GM19193 (cell line): Measurements from ENCODE around the gene INAFM1.

Experiments
- POLR2A ChIP-seq: IDR thresholded peaks from 4 replicates; pipeline ENCODE4 v1.6.1; 2011; ENCODE audit not compliant: insufficient read depth, insufficient read length; ENCODE audit errors: extremely low read depth

The INAFM1 gene

DNA sequence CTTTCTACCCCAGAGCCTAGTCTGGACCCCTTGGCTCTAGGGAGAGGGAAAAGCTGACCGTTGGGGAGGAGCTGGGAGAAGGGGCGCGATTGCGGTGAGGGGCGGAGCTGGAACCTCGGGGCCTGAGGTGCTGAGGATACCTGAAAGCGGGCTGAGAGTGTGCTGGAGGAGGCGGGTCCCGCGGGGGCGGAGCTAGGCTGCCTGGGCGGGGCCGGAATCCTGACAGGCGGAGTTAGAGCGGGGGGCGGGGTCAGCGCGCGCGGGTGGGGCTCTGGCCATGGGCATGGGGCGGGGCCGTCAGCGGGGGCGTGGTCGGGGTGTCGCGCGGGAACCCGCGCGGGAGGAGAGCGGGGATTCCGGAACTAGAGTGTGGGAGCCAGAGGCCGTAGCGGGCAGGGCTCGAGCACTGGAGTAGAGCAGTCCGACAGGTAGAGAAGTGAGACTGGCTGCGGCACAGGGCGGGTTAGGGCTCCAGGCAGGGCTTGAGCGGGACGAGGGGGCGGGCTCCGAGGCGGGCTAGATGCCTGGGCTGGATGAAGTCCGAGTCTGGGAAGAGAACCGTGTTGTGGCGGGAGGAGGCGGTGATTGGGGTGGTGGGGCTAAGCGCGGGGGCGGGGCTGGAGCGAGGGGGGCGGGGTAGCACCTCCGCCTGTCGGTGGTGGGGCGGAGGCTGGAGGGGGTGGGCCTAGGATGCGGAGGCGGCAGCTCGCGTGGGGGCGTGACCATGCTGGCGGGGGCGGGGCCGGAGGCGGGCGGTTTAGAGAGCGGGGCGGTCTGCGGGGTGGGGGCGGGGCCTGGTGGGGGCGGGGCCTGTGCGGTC lies at the start of gene INAFM1:
Gene INAFM1 (plus strand): TSS at position 815 of the 820 bp plus-strand sequence. CDS start 35 bp downstream, outside the sequence.
- peak; percentile 56 for TF ChIP-seq POLR2A

GRCh38 chr19:47225746-47226425 lies 48.8 kb upstream of the INAFM1 start:
- TF ChIP-seq POLR2A: peak; percentile 100

DNA sequence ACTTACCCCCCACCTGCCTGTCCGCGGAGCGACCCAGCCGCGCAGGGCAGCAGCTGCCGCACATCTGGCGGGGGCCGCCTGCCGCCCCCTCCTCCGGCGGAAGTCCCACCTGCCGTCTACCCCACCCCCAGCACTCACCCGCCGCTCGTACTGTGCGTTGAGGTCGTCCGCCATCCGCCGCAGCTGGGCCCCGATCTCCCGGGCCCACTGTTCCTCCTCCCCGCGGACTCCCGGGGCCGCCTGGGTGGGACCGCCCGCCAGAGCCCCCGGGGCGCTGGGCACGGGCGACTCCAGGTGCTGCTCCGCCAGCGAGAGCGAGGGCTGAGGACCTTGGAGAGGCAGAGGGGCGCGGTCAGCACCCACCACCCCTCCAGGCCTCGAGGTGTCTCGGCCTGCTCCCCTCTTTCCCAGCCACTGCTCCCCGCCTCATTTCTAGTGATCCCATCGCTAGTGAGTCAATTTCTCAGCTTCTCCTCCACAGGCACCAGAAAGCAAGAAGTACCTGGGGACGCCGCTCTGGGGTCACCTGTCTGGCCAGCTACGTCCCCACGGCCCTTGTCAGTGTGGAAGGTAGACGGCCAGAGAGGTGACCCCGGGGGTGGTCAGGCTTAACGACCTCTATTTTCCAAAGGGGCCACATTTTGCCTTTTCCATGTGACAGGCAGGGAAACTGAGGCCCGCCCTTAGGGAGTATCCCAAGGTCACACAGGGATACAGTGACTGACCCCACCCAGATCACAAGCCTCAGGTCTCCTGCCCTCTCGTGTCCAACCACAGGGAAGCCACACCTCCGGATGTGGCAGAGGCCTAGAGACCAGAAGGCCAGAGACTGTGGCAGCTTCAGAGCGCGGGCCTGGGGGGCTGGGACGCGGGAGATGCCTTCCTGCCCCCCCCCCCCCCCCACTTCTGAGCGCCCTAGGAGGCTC lies 48.0 kb upstream of the INAFM1 start:
- TF ChIP-seq POLR2A: peak; percentile 69

DNA sequence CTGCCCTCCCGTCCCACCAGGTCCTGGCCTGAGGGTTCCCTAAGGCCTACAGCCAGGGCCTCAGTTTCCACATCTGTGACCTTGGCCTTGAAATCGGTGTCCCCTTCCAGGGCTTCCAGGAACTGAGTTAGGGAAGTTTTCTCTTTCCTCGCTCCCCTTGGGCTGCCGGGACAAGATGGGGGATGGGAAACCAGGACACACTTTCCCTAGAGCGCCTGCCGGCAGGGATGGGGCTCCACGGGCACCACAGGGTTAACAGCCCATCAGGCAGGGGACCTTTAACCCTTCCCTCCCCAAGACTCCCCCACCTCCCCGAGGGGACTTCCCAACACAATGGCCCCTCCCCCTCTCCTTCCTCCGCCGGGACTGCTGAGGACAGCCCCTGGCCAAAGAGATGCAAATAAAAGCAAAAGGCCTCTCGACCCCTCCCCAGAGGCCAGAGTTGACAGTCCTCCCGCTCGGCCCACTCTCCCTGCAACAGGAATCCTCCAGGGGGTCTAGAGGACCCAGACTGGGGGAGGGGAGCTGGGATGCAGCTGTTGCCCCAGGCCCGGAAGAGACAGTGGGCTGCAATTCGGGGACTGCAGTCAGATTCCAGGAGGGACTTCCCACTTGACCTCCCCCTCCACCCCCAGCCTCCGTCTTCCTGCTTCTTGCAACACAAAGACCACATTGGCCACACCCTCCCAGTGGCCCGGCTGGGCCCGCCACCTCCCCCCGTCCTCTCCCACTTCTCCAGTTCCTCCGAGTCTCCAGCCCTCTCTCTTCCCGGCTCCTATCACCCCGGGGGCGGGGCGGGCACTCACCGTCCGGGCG lies 47.1 kb upstream of the INAFM1 start:
- peak; percentile 12 for TF ChIP-seq POLR2A

DNA sequence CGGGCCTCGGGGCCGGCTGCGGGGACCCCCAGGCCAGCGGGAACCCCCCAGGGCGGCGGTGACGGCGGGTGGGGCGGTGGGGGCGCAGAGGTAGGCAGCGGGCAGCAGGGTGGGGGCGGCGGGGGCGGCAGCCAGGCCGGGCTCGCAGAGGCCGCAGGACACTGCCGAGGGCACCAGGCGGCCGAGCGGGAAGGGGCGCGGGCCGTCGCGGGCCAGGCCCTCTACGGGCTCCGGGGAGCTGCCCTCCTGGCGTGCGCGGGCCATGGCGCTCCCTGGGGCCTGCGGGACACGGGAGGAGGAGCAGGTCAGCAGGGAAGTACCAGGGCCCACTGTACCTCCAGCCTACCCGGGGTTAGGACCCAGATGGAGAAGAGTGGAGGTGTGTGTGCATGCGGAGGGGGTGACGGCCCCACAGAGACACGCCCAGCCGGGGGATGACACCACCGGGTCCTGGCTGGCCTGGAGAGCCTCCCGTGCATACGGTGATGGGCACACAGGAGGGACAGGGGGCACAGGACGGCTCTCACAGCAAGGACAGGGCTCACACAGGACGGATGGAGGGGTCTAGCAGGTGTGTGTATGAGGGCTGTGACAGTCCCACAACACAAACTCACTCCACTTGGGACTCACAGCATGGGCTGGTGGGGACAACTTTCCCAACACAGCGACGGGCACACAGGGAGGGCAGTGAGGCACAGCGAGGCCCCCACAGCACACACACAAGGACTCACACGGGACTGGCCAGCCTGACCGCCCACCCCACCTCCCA lies 46.3 kb upstream of the INAFM1 start:
- peak; percentile 38 for TF ChIP-seq POLR2A

GRCh38 chr19:47228937-47229675 lies 45.6 kb upstream of the INAFM1 start:
- peak; percentile 7 for TF ChIP-seq POLR2A

GRCh38 chr19:47229676-47230053 lies 45.0 kb upstream of the INAFM1 start:
- TF ChIP-seq POLR2A: no peak

DNA sequence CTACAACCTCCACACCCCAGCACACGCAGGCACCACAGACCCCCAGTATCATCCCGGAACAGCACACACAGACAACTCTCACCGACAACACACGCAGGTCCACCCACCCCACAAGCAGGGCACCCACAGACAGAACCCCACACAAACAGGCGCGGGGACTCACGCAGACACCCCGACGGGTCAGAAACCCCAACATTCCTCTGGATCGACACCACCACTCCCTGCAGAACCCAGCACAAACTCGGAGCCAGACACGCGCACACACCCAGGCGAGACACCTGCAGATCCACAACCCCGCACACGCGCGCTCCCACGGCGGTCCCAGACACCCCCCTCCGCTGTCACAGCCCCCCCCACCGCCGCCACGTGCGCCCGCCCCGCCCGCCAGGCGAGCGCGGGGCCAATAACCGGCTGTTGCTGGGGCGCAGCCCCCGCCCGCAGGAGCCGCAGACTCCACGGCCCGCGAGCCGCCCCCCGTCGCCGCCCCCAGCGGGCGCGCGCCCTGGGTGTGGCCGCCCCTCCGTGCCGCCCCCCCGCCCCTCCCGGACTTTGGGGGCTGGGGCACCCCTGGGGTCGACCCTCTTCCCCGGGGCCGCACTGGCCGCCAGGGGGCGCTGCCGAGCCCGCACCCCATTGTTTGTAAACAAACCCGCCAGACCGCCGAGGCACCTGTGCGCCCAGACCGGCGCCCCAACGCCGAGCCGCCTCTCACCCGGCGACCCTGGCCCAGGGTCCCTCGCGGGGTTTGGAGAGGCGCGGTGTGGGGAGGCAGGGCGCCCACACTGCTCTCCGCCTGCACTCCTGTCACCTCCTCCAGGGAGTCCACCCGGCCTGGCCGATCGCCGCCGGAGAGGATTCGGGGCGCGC lies 44.4 kb upstream of the INAFM1 start:
- peak; percentile 14 for TF ChIP-seq POLR2A

- no peak for TF ChIP-seq POLR2A
Observed at GRCh38 chr19:47230921-47231214, 43.8 kb upstream of the INAFM1 start, which contains the start of gene BBC3. BBC3 (minus strand) TSS chr19:47231199; CDS start chr19:47228431, 2,768 bp downstream.

DNA sequence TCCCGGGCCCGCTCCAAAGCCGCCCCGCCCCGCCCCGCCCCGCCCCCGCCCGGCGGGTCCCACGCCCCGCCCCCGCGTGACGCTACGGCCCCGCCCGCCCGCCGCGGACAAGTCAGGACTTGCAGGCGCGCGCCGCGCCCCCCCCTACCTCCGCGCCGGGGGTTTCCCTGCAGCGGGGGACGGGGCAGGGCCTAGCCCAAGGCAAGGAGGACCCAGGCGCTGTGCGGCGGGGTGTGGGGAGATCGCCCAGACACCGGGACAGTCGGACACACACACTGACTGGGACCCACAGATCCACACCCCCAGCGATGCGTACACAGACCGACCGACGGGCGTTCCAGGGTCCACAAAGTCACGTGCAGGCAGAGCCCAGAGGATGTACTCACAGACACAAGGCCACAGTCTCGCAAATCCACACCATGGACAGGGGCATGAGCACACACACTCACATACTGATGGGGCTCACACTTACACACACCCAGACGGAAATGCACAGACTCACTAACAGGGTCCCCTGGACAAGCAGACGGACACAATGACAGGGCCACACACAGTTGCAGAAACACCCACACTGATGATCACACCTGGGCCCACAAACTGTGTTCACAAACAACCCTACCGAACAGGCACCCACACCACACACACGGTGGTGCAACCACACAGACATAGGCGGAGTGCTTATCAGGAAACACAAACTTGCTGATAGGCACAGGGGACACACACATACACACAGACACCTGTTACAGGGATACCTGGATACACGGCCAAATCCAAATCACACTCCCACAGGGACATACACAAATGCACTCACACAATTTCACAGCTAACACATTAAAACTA lies 43.2 kb upstream of the INAFM1 start:
- TF ChIP-seq POLR2A: peak; percentile 81
